ENCODE data around the gene TXNDC16.

Gene TXNDC16

DNA sequence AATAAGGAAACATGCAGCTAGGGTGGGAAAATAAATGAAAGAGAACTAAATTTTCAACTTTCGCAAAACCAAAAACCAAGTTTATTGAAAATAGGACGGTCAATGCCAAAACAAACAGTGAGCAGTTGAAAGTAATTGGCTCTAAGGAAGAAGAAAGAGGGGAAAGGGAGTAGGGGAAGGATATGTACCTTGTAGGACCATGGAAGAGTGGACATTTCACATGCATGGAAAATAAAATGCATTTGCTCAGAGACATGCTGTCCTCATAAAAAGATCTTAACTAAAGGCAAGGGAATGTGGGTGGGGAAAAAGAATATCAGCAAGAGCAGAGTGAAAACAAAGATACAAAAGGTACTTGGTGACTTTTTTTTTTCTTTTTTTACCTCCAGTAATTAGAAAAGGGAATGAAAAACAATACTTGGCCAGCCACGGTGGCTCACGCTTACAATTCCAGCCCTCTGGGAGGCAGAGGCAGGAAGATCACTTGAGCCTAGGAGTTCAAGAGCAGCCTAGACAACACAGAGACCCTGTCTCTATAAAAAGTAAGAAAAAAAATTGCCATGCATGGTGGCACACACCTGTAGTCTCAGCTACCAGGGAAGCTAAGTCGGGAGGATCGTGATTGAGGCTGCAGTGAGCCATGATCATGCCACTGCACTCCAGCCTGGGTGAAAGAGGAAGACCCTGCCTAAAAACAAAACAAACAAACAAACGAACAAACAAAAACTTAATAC, 6.6 kb downstream of the TXNDC16 start:
- no peak overlapping the region for H3K4me3 ChIP-seq (ENCODE audit: insufficient read length, low read depth)
- DNase-seq (ENCODE audit: low read depth, low spot score) = no peak
- H3K36me3 ChIP-seq (ENCODE audit: insufficient read depth, insufficient read length, low read length) = no peaks in the 10 kb centered on the region
- H3K9ac ChIP-seq (ENCODE audit: insufficient read length, low read depth) = no peak overlapping the region
- no peaks in the 10 kb centered on the region; the same call in 1 of the 2 replicates for H3K9me3 ChIP-seq (ENCODE audit: insufficient read depth, low read length)
- no peak for TF ChIP-seq SUZ12 (IDR thresholded peaks at IDR 0.05; ENCODE audit: extremely low read depth, insufficient read depth, insufficient read length)
- no peak for TF ChIP-seq ZNF274 (IDR thresholded peaks at IDR 0.05; ENCODE audit: low read depth, low read length)
- TF ChIP-seq YY1 (IDR thresholded peaks at IDR 0.05; ENCODE audit: insufficient read depth, insufficient read length) = no peak
- no peaks in the 10 kb centered on the region for H3K4me1 ChIP-seq (ENCODE audit: insufficient read depth, insufficient read length)
- no peaks in the 10 kb centered on the region for H3K27me3 ChIP-seq (ENCODE audit: insufficient read depth, insufficient read length)

DNA sequence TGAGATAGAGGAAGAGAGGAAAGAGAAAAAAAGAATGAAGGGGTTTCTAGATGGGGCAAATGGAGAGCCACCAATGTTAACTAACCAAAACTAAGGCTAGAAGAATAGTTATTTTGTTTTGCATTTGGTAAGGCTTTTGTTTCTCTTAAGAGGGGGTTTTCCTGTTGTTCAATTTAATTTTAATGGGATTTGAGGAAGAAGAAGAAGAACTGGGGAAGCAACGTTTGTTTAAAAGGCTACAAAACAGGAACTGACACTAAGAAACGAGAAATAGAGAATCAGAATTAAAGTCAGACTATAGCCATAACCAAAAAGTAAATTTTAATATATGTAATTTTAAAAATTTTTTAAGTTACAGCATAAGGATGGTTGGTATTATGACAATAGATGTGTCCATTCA, 13.7 kb downstream of the TXNDC16 start:
- Histone ChIP-seq H3K27me3 (ENCODE audit: insufficient read depth, insufficient read length) (no peaks in the 10 kb centered on the region), H3K4me3 (ENCODE audit: insufficient read length, low read depth) (no peak overlapping the region), H3K9me3 (ENCODE audit: insufficient read depth, low read length) (no peaks in the 10 kb centered on the region), H3K4me1 (ENCODE audit: insufficient read depth, insufficient read length) (no peaks in the 10 kb centered on the region), H3K36me3 (ENCODE audit: insufficient read depth, insufficient read length, low read length) (no peaks in the 10 kb centered on the region), H3K9ac (ENCODE audit: insufficient read length, low read depth) (no peak overlapping the region)
- TF ChIP-seq SUZ12 (IDR thresholded peaks at IDR 0.05; ENCODE audit: extremely low read depth, insufficient read depth, insufficient read length) = no peak
- no peak for TF ChIP-seq YY1 (IDR thresholded peaks at IDR 0.05; ENCODE audit: insufficient read depth, insufficient read length)
- DNase-seq (ENCODE audit: low read depth, low spot score) = no peak

DNA sequence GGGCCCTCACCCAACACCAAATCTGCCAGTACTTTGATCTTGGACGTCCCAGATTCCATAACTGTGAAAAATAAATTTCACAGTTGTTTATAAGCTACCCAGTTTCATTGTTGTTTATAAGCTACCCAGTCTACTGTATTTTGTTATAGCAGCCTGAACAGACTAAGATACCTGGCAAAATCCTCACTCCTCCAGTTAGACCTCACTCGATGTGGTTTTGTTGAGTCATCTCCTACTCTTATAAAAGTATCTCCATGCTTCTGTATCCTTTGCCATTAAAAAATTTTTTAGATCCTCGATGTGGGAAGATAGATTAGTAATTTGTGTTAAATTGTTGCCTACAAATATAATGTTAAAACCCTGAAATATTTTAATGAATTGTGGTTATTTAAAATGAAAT, 16.0 kb downstream of the TXNDC16 start:
- H3K27me3 ChIP-seq (ENCODE audit: insufficient read depth, insufficient read length) = no peaks in the 10 kb centered on the region
- H3K36me3 ChIP-seq (ENCODE audit: insufficient read depth, insufficient read length, low read length) = no peaks in the 10 kb centered on the region
- H3K9me3 ChIP-seq (ENCODE audit: insufficient read depth, low read length) = no peaks in the 10 kb centered on the region
- H3K9ac ChIP-seq (ENCODE audit: insufficient read length, low read depth) = no peak overlapping the region
- no peak for DNase-seq (ENCODE audit: low read depth, low spot score)
- no peaks in the 10 kb centered on the region for H3K4me1 ChIP-seq (ENCODE audit: insufficient read depth, insufficient read length)
- no peak overlapping the region for H3K4me3 ChIP-seq (ENCODE audit: insufficient read length, low read depth)
- no peak for TF ChIP-seq ZNF274 (IDR thresholded peaks at IDR 0.05; ENCODE audit: low read depth, low read length)
- no peak for TF ChIP-seq SUZ12 (IDR thresholded peaks at IDR 0.05; ENCODE audit: extremely low read depth, insufficient read depth, insufficient read length)
- no peak for TF ChIP-seq YY1 (IDR thresholded peaks at IDR 0.05; ENCODE audit: insufficient read depth, insufficient read length)

DNA sequence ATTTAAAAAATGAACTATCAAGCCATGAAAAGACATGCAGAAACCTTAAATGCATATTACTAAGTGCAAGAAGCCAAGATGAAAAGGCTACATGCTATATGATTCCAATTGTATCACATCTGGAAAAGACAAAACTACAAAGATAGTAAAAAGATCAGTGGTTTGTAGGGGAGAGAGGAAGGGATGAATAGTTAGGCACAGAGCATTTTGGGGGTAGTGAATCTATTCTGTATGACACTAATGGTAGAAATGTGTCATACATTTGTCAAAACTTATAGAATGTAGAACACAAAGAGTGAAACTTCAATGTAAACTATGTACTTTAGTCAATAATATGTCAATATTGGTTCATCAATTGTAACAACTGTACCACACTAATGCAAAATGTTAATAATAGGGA, 20.8 kb downstream of the TXNDC16 start:
- TF ChIP-seq ZNF274 (IDR thresholded peaks at IDR 0.05; ENCODE audit: low read depth, low read length) = no peak
- TF ChIP-seq YY1 (IDR thresholded peaks at IDR 0.05; ENCODE audit: insufficient read depth, insufficient read length) = no peak
- no peak for TF ChIP-seq SUZ12 (IDR thresholded peaks at IDR 0.05; ENCODE audit: extremely low read depth, insufficient read depth, insufficient read length)
- Histone ChIP-seq H3K36me3 (ENCODE audit: insufficient read depth, insufficient read length, low read length) (no peaks in the 10 kb centered on the region), H3K9ac (ENCODE audit: insufficient read length, low read depth) (no peak overlapping the region), H3K9me3 (ENCODE audit: insufficient read depth, low read length) (no peaks in the 10 kb centered on the region), H3K4me3 (ENCODE audit: insufficient read length, low read depth) (no peak overlapping the region), H3K4me1 (ENCODE audit: insufficient read depth, insufficient read length) (no peaks in the 10 kb centered on the region), H3K27me3 (ENCODE audit: insufficient read depth, insufficient read length) (no peaks in the 10 kb centered on the region)
- DNase-seq (ENCODE audit: low read depth, low spot score) = no peak

DNA sequence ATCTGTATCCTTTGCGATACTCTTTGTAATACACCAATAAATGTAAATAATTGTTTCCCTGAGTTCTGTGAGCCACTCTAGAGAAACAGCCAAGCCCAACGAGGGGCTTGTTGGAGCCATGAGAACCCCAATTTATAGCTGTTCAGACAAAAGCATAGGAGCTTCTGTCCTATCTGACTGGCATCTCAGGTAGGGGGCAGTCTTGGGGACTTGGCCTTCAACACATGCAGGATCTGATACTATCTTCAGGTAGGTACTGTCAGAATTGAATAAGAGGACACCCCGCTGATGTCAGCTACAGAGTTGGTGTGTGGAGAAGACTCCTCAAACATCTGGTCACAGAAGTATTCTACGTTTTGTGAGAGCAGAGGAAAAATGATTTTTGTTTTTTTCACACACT, 25.3 kb downstream of the TXNDC16 start:
- Histone ChIP-seq H3K36me3 (ENCODE audit: insufficient read depth, insufficient read length, low read length) (no peaks in the 10 kb centered on the region), H3K9me3 (ENCODE audit: insufficient read depth, low read length) (no peaks in the 10 kb centered on the region), H3K4me3 (ENCODE audit: insufficient read length, low read depth) (no peak overlapping the region), H3K4me1 (ENCODE audit: insufficient read depth, insufficient read length) (no peaks in the 10 kb centered on the region), H3K27me3 (ENCODE audit: insufficient read depth, insufficient read length) (no peaks in the 10 kb centered on the region), H3K9ac (ENCODE audit: insufficient read length, low read depth) (no peak overlapping the region)
- DNase-seq (ENCODE audit: low read depth, low spot score) = no peak
- TF ChIP-seq YY1 (IDR thresholded peaks at IDR 0.05; ENCODE audit: insufficient read depth, insufficient read length) (no peak), SUZ12 (IDR thresholded peaks at IDR 0.05; ENCODE audit: extremely low read depth, insufficient read depth, insufficient read length) (no peak), ZNF274 (IDR thresholded peaks at IDR 0.05; ENCODE audit: low read depth, low read length) (no peak)

DNA sequence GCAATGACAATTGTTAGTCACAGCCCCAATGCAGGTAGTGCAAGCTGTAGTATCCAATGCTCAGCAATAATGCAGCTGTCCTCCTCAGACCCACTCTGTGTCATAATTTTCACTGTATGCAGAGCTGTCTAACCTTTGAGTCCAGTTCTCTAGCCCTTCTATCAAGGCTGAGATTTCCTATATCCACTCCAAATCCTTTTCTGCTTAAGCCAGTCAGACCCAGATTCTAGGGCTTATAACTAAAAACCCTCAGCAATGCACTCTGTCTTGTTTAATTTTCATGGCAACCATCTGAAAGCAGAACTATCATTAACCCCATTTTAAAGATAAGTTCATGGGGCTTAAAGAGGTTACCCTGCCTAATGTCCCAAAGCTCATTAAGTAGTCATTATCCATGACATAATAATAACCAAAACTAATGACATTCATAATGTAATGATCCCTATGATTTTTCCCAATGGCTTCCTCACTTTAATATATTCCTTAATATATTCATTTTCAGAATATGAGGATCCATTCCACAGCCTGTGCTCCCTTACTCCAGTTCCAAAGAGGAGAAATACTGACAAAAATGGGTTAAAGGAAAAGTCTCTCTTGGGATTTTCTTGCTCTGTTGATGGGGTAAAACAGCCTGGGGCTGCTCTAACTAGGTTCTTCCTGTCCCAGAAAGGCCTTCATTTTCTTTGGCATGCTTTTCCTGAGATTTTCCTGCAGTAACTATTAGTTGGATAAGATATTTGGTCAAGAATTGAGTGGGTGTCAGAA, 29.5 kb downstream of the TXNDC16 start:
- Histone ChIP-seq H3K4me1 (ENCODE audit: insufficient read depth, insufficient read length) (no peaks in the 10 kb centered on the region), H3K9me3 (ENCODE audit: insufficient read depth, low read length) (no peaks in the 10 kb centered on the region), H3K4me3 (ENCODE audit: insufficient read length, low read depth) (no peak overlapping the region), H3K9ac (ENCODE audit: insufficient read length, low read depth) (no peak overlapping the region), H3K27me3 (ENCODE audit: insufficient read depth, insufficient read length) (no peaks in the 10 kb centered on the region), H3K36me3 (ENCODE audit: insufficient read depth, insufficient read length, low read length) (no peaks in the 10 kb centered on the region)
- TF ChIP-seq SUZ12 (IDR thresholded peaks at IDR 0.05; ENCODE audit: extremely low read depth, insufficient read depth, insufficient read length) (no peak), ZNF274 (IDR thresholded peaks at IDR 0.05; ENCODE audit: low read depth, low read length) (no peak), YY1 (IDR thresholded peaks at IDR 0.05; ENCODE audit: insufficient read depth, insufficient read length) (no peak)
- no peak for DNase-seq (ENCODE audit: low read depth, low spot score)

DNA sequence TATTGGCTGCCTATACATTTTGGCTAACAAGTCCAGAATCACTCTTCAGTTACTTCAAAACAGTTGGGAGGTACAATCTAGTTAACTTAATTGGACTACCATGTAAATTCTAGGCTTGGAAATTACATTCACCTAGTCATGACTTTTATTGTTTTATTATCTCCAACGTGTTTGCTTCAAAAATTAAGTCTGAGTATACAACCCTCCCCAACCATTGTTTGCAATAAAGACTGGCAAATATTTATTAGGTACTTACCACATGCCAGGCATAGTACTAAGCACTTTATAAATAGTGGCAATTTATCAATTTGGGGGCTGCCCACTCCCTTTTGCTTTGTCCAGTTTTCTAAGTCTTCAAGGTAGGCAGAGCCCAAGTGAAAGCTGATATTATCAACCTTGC, 30.3 kb downstream of the TXNDC16 start:
- H3K4me3 ChIP-seq (ENCODE audit: insufficient read length, low read depth) = no peak overlapping the region
- no peaks in the 10 kb centered on the region for H3K27me3 ChIP-seq (ENCODE audit: insufficient read depth, insufficient read length)
- no peaks in the 10 kb centered on the region for H3K4me1 ChIP-seq (ENCODE audit: insufficient read depth, insufficient read length)
- H3K36me3 ChIP-seq (ENCODE audit: insufficient read depth, insufficient read length, low read length) = no peaks in the 10 kb centered on the region
- H3K9ac ChIP-seq (ENCODE audit: insufficient read length, low read depth) = no peak overlapping the region
- no peak for DNase-seq (ENCODE audit: low read depth, low spot score)
- TF ChIP-seq ZNF274 (IDR thresholded peaks at IDR 0.05; ENCODE audit: low read depth, low read length) (no peak), SUZ12 (IDR thresholded peaks at IDR 0.05; ENCODE audit: extremely low read depth, insufficient read depth, insufficient read length) (no peak), YY1 (IDR thresholded peaks at IDR 0.05; ENCODE audit: insufficient read depth, insufficient read length) (no peak)
- H3K9me3 ChIP-seq (ENCODE audit: insufficient read depth, low read length) = no peaks in the 10 kb centered on the region
